NCI-H1105 (cell line): ENCODE measurements around the gene PPP1R27.

Source experiments
- DNase-seq: peaks from one replicate; lab custom pipeline; 2025; lab: John Stamatoyannopoulos, UW

Gene PPP1R27

DNA sequence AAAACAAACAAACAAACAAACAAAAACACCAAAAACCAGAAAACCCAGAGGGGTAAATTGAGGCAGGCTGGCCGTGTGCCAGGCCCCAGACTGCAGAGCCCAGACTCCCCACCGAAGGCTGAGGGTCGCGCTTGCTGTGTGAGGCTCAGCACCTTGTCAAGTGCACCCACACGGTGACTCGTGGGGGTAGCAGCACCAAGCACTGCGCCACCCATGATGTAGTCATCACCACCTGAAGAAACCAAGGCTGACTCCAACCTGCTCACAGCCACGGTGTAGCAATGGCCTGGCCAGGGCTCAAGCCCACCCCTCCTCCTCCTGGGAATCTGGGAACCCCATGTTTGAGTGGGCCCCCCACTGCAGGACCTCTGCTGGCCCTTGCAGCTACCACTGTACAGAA, 13.7 kb downstream of the PPP1R27 start:
- DNase-seq, result no peak

DNA sequence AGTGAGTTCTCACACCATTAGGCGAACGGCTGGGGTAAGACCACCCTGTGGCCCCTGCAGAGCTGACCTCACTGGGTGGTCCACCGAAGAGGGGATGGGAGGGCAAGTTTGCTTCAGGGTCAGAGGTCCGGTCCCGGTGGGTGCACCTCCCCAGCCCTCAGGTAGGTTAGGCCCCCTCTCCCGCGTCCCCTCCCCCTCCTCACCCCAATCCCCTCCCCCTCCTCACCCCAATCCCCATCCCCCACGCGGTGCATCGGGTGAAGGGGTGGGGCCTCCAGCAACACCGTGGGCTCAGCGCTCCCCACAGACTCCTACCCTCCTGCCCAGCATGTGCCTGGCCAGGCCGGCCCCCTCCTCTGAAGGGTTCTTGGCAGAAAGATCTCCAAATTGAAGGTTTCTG, 15.1 kb downstream of the PPP1R27 start:
- DNase-seq, result no peak

DNA sequence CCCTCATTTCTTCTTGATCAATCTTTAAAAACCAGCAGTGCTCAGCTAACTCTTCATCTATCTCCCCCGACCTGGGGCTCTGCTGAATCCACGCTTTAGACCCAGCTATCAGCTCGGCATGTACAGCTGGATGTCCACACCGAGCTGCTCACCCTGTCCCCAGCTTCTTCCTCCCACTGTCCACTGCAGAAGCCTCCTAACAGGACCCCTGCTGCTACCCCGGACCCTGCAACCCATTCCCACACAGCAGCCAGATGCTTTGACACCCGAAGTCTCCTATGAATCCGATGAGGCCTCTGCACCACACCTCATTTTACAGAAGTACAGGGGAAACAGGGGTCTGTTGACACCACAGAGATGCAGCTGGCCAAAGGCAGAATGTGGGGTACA, 17.1 kb downstream of the PPP1R27 start:
- DNase-seq, result no peak

DNA sequence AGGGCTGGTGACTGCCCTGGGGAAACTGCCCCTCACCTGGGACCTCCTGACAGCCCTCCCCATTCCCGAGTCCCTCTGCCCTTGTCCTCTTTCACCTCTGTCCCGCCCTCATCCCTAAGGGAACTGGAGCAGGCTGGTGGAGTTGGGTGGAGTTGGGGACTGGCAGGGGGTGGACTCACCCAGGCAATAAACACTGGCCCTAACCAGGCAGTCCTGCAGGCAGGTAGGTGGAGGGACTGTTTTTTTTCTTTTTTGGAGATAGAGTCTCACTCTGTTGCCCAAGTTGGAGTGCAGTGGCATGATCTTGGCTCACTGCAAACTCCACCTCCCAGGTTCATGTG, 19.2 kb downstream of the PPP1R27 start:
- DNase-seq, result no peak

DNA sequence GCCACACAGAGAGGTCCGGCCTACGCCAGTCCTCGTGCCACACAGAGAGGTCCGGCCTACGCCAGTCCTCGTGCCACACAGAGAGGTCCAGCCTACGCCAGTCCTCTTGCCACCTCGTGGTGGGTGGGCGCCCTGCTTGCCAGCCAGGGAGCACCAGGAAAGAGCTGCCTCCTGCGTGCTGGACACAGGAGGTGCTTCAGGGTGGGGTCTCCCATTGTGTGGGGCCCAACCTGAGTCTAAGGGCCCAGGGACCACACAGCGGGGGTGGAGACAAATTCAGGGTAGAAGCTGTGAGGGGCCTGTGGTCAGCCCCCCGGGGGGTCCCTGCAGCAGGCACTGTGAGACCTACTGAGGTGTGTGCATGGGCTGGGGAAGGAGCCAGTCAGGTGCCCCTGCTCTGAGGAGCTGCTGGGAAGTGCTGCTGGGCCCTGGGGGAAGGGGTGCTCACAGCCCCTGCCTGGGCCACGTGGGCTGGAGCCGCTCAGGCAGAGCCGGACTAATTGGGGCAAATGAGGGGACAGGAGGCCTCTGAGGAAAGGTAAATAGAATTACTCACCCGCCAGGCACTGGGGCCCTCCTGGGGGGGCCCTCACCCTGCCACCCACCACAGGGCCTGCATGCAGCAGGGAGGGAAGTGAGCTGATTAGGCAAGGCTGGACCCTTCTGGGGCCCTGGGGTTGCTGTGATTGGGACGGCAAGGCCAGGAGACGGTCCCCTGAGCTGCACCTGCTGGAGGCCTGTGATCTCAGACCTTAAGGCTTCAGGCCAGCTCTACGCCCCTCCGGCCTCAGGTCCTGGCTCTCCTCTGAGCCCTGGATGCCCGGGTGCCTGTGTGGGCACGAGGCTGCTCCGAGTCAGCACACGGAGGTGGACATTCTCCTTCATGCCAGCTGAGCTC, 19.9 kb downstream of the PPP1R27 start:
- DNase-seq, result peak; percentile 37

DNA sequence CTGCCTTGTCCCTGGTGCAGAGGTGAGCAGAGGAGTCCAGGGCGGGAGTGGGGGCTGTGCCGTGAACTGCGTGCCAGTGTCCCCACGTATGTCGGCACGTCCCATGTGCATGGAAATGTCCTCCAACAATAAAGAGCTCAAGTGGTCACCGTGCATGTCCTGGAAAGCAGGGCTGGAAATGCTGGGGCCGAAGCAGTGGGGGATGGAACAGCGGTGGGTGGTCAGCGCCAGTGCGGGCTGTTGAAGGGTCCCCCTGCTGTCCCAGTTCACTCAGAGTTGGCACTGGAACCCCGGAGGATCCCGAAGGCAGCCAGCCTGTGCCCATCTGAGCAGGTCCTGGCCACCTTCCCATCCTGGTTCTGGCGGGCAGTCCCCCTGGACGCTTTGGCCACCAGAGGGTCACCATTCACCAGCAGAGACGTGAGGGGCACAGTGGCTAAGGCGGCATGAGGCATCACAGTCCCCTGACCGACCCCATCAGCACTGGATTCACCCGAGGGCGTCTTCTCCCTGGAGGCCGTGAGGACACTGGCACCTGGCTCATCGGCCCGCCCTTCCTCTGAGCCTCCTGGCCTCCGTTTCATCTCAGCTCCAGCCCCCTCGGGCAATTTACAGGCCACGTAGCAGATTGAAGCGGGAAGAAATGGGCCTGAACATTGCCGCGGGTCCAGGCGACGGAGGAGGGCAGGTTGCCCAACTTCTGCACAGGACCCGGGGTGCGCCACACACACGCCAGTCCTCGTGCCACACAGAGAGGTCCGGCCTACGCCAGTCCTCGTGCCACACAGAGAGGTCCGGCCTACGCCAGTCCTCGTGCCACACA, 20.8 kb downstream of the PPP1R27 start:
- no peak for DNase-seq

DNA sequence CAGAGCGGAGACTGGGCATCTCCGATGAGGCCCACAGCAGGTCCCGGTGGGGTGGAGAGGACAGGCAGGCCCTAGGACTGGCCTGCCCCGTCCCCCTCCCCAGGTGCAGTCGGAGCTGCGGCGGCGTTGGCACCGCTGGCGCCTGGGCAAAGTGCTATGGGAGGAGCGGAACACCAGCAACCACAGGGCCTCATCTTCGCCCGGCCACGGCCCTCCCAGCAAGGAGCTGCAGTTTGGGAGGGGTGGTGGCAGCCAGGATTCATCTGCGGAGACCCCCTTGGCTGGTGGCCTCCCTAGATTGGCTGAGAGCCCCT, 21.5 kb downstream of the PPP1R27 start:
- no peak for DNase-seq

DNA sequence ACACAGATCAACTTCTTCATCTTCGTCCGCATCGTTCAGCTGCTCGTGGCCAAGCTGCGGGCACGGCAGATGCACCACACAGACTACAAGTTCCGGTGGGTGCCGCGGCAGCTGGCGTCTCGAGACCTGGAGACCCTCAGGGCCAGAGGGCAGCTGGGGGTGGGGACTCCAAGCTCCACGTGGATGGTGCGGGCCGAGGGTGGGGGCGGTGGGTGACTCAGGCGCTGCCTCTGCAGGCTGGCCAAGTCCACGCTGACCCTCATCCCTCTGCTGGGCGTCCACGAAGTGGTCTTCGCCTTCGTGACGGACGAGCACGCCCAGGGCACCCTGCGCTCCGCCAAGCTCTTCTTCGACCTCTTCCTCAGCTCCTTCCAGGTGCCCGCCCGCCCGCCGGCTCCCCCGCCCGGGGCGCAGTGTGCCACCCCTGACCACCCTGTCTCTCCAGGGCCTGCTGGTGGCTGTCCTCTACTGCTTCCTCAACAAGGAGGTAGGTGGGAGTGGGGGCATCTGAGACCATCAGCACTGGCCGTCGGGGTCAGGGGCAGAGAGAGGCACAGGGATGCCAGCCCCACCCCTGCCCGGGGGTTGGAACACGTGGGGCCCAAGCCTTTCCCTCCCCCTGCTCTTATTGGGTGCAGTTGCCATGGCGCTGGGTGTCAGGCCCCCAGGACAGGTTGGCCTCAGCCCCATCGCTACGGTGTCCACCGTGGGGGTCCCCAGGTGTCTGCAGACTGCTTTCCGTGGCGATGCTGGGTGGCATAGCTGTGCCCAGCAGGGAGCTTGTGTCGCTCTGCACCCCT, 22.1 kb downstream of the PPP1R27 start:
- no peak for DNase-seq

DNA sequence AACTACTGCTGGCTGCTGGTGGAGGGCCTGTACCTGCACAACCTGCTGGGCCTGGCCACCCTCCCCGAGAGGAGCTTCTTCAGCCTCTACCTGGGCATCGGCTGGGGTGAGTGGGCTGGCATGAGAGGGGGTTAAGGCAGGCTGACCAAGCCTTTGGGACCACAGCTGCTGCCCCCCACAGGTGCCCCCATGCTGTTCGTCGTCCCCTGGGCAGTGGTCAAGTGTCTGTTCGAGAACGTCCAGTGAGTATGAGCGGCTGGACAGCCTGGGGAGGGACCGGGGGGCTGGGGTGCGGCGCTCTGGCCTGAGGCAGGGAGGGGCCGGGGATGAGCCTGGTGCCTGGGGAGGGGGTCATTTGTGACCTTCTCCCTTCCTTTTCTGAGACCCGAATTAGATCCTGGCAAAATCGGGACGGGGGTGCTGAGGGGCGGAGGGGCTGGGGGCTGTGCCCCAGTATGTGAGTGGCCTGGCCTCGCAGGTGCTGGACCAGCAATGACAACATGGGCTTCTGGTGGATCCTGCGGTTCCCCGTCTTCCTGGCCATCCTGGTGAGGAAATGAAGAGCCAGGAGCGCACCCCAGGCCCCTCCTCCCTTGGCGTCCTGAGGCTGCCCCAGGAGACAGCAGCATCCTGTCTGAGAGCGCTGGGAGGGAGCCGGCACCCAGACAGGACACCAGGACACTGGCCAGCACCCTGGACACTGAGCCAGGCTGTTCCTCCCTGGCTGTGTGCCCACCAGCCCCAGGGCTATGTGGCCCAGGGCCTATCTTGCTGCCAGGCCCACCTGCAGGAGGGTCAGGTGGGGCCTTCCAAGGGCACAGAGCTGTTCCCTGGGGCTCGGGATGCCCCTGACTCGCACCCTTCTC, 22.9 kb downstream of the PPP1R27 start:
- DNase-seq, result no peak

DNA sequence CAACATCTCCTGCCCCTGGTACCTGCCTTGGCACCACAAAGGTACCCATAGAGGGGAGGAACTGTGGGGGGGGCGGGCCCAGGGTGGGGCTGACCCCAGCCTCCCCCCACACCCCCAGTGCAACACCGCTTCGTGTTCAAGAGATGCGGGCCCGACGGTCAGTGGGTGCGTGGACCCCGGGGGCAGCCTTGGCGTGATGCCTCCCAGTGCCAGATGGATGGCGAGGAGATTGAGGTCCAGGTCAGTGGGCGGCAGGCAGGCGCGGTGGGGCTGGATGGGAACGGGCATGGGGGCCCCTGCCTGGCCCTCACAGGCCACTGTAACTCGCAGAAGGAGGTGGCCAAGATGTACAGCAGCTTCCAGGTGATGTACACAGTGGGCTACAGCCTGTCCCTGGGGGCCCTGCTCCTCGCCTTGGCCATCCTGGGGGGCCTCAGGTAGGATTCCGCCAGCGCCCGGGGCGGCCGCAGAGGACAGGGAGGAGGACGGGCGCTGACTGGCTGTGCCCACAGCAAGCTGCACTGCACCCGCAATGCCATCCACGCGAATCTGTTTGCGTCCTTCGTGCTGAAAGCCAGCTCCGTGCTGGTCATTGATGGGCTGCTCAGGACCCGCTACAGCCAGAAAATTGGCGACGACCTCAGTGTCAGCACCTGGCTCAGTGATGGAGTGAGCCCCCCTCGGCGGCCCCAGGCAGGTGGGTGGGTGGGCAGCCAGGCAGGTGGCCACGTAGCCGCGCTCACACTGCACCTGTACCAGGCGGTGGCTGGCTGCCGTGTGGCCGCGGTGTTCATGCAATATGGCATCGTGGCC, 23.8 kb downstream of the PPP1R27 start:
- DNase-seq, result no peak

DNA sequence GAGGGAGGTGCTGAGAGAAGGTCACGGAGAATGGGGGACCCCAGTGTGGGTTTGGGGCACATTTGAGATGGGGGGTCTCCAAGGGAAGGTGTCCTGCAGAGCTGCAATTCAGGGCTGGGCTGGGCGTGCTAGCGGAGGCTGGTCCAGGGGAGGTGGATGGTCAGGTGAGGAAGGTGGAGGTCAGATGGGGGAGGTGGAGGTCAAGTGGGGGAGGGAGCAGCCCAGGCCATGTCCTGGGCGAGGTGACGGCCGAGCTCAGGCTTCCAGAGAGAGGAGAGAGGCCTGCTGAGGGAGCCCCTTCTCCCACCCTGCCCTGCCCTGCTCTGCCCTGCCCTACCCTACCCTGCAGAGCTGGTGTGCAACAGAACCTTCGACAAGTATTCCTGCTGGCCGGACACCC, 24.4 kb downstream of the PPP1R27 start:
- no peak for DNase-seq

DNA sequence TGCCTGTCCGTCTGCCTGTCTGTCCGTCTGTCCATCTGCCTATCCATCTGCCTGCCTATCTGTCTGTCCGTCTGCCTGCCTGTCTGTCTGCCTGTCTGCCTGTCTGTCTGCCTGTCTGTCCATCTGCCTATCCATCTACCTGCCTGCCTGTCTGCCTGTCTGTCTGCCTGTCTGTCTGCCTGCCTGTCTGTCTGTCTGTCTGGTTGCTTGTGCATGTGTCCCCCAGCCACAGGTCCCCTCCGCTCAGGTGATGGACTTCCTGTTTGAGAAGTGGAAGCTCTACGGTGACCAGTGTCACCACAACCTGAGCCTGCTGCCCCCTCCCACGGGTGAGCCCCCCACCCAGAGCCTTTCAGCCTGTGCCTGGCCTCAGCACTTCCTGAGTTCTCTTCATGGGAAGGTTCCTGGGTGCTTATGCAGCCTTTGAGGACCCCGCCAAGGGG, 25.3 kb downstream of the PPP1R27 start:
- DNase-seq, result no peak

DNA sequence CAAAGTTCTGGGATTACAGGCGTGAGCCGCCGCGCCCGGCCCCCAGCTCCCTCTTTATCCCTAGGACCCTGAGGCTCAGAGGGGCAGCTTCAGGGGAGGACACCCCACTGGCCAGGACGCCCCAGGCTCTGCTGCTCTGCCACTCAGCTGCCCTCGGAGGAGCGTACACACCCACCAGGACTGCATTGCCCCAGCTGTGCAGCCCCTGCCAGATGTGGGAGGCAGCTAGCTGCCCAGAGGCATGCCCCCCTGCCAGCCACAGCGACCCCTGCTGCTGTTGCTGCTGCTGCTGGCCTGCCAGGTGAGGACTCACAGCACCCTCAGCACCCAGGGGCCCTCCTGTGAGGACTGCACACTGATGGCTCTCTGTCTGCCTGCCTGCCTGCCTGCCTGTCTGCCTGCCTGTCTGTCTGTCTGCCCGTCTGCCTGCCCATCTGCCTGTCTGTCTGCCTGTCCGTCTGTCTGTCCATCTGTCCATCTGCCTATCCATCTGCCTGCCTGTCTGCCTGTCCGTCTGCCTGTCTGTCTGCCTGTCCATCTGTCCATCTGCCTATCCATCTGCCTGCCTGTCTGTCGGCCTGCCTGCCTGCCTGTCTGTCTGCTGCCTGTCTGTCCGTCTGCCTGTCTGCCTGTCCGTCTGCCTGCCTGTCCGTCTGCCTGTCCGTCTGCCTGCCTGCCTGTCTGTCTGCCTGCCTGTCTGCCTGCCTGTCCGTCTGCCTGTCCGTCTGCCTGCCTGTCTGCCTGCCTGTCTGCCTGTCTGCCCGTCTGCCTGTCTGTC, 25.9 kb downstream of the PPP1R27 start:
- no peak for DNase-seq

DNA sequence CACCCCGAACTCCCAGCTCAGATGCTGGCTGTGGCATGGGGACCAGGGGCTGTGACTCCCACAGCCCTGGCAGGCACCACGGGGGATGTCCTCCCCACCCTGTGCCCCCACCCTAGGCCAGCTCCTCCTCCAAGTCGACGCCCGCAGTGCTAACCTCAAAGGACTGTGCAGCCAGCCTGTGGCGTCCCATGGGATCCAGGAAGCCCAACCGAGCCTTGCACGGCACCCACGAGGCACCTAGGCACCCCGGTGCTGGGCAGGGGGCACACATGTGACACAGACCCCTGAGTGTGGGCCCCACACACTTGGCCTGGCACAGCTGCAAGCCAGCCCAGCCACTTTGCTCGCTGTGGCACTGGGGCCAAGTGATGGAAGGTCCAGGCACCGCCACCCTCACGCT, 27.0 kb downstream of the PPP1R27 start:
- DNase-seq, result no peak

DNA sequence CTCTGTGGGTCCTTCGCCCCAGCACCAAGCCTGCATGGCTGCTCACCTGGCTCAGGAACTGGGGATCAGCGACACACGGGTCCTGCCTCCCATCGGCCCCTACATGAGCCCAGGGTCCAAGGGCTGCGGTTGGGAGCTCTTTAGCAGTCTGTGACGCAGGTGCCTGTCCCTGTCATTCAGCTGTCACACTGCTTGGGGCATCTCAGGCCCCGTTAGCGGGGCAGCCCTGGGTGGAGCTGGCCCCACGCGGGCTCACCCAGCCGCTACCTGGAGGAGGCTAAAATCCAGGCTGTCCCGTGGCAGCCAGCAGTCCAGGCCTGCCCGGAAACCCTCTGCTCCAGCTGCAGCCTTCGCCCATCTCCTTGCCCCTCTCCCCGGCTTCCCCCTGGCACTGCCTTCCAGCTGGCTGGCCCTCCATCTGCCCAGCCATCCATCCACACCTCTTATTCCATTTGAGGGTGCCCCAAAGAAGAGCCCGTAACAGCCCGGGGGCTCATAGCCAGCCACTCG, 27.6 kb downstream of the PPP1R27 start:
- no peak for DNase-seq

DNA sequence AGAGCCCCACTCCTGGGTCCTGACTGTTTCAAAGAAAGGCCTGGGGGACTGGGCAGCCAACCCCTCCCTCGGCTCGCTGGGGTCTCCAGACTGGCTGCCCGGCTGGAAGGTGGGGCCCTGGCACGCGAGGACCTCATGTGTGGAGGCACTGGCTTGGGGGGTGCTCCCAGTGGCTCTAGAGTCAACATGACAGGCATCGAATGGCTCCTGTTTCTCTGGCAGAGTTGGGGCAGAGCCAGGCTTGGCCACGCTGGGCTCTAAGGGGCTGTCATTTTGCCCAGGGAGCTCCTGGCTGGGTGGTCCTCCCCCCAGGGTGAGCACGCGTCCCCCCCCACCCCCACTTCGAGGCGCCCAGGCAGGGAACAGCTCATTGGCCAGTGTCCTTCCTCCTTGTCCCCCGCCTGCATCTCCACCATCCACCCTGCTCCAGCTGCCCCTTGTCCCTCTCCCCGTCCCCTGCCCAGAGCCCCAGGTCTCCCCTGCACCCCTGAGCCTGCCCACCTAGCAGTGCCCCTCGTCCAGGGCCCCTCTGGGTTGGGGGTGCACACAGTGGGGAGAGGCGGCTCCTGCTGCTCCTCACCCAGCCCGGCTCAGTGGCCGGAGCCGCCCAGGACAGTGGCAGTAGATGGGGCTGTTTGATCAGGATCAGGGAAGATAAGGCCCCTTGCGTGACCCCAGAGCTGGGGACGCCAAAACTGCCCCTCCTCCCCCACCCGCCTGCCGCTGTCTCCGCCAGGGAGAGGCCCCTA, 28.2 kb downstream of the PPP1R27 start:
- DNase-seq, result no peak

DNA sequence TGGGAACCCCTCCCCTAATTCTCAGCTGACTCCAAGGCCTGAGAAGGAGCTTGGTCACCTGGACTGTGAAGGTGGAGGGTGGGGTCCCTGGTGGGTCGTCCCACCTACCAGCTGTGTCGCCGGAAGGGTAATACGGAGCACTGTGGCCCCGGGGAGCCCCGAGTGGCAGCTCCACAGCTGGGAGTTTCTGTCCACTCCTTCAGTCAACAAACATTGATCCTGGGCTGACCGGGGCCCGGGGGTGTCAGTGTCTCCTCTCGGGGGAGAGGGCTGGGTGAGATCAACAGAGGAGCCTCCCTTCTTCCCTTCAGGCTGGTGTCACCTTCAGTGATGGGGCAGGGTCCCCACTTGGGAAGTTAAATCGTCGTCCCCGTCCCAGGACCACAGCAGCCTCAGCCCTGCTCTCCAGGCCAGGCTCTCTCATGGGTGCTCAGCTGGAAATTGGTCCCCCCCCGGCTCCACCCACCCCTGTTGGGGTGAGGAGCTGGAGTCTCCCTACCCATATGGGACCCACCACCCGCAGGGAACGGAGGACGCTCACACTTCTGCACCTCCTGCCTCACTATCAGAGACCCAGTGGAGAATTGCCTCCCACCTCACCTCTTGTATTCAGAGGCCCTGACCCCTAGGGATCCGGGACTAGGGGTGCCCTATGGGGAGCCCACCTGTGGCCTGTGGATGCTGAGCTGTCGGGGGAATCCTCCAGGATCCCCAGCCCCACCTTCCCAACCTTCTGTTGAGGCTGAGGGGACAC, 29.0 kb downstream of the PPP1R27 start:
- no peak for DNase-seq
